GM23338 (cell line): ENCODE measurements around the gene SQSTM1. TPM values are rescaled to one million over a fixed set of nuclear protein-coding genes. Genes with fewer than 3 reads are reported as not detected.
A peak's percentile ranks its signal among the peaks of the same experiment; 100 is the strongest.

ENCODE experiments used
- ATAC-seq: fragments of 200-7000 bp; cut with Tn5 transposase; 3 replicates; pipeline ENCODE4 v1.9.1; 2020
- DNase-seq: peaks from one replicate; pipeline ENCODE4 v3.0.0-alpha.2; 2015; ENCODE audit warnings: low spot score
- H2AFZ ChIP-seq: fragments of 200-600 bp; sonication (generic); 2 replicates; pipeline ENCODE4 v1.8.0; 2016; ENCODE audit warnings: antibody characterized with exemption, mild to moderate bottlenecking, moderate library complexity
- H3F3A ChIP-seq: fragments of 200-600 bp; sonication (generic); replicated peaks from 2 replicates; pipeline ENCODE4 v1.8.0; 2017; ENCODE audit warnings: antibody characterized with exemption, mixed run types, low read depth
- H3K27ac ChIP-seq: fragments of 200-600 bp; sonication (generic); 2 replicates; pipeline ENCODE4 v1.6.1; 2016; ENCODE audit warnings: low read depth
- H3K27me3 ChIP-seq: fragments of 200-600 bp; sonication (generic); 2 replicates; pipeline ENCODE4 v1.8.0; 2016; ENCODE audit warnings: mild to moderate bottlenecking, mixed run types, moderate library complexity; ENCODE audit not compliant: insufficient read depth
- H3K36me3 ChIP-seq: fragments of 200-600 bp; sonication (generic); 2 replicates; pipeline ENCODE4 v1.8.0; 2016; ENCODE audit warnings: mild to moderate bottlenecking; ENCODE audit not compliant: insufficient read depth
- H3K4me1 ChIP-seq: fragments of 200-600 bp; sonication (generic); 2 replicates; pipeline ENCODE4 v1.8.0; 2016; ENCODE audit warnings: mild to moderate bottlenecking, moderate library complexity; ENCODE audit not compliant: insufficient read depth
- H3K4me2 ChIP-seq: fragments of 200-600 bp; sonication (generic); 2 replicates; pipeline ENCODE4 v1.7.1; 2017; ENCODE audit warnings: mixed run types
- H3K4me3 ChIP-seq: fragments of 200-600 bp; sonication (generic); 2 replicates; pipeline ENCODE4 v1.6.1; 2016; ENCODE audit warnings: mixed run types
- H3K79me2 ChIP-seq: fragments of 200-600 bp; sonication (generic); replicated peaks from 2 replicates; pipeline ENCODE4 v1.8.0; 2017; ENCODE audit warnings: mild to moderate bottlenecking; ENCODE audit not compliant: insufficient read depth
- H3K9me2 ChIP-seq: fragments of 200-600 bp; sonication (generic); 2 replicates; pipeline ENCODE4 v1.8.0; 2017; ENCODE audit not compliant: insufficient read depth
- H4K20me1 ChIP-seq: fragments of 200-600 bp; sonication (generic); replicated peaks from 2 replicates; pipeline ENCODE4 v1.8.0; 2017; ENCODE audit warnings: mild to moderate bottlenecking; ENCODE audit not compliant: insufficient read depth
- H3K27ac Mint-ChIP-seq: 2 replicates; pipeline ENCODE4 v1.8.0; 2020; ENCODE audit warnings: inconsistent platforms, mild to moderate bottlenecking, moderate library complexity, mixed read lengths
- H3K27me3 Mint-ChIP-seq: 3 replicates; pipeline ENCODE4 v1.8.0; 2022; ENCODE audit warnings: low read depth, mild to moderate bottlenecking, moderate library complexity, mixed read lengths, inconsistent platforms; ENCODE audit not compliant: insufficient read depth, poor library complexity
- H3K36me3 Mint-ChIP-seq: 3 replicates; pipeline ENCODE4 v1.8.0; 2021; ENCODE audit warnings: low read depth, mild to moderate bottlenecking, inconsistent platforms, moderate library complexity, mixed read lengths
- H3K4me1 Mint-ChIP-seq: 3 replicates; pipeline ENCODE4 v1.8.0; 2020; ENCODE audit warnings: mild to moderate bottlenecking, inconsistent platforms, mixed read lengths
- H3K4me3 Mint-ChIP-seq: 3 replicates; pipeline ENCODE4 v1.8.0; 2021; ENCODE audit warnings: moderate library complexity, mild to moderate bottlenecking, inconsistent platforms, mixed read lengths
- H3K9me3 Mint-ChIP-seq: 3 replicates; pipeline ENCODE4 v1.8.0; 2020; ENCODE audit warnings: moderate library complexity, mild to moderate bottlenecking, inconsistent platforms, mixed read lengths
- CREB1 ChIP-seq: fragments of 250-450 bp; sonication (Bioruptor Pico); IDR thresholded peaks from 2 replicates; pipeline ENCODE4 v1.5.0; 2020; ENCODE audit warnings: low read depth, mild to moderate bottlenecking, moderate library complexity
- EZH2 ChIP-seq: fragments of 200-600 bp; sonication (generic); IDR thresholded peaks from one replicate; pipeline ENCODE4 v1.8.0; 2017; ENCODE audit warnings: antibody characterized with exemption, mild to moderate bottlenecking, low read depth; ENCODE audit not compliant: unreplicated experiment
- EZH2phosphoT487 ChIP-seq: fragments of 200-600 bp; sonication (generic); IDR thresholded peaks from one replicate; pipeline ENCODE4 v1.8.1; 2018; ENCODE audit warnings: antibody characterized with exemption; ENCODE audit not compliant: unreplicated experiment
- JUNB ChIP-seq: IDR thresholded peaks from one replicate; pipeline ENCODE4 v1.6.1; 2016; ENCODE audit warnings: antibody characterized with exemption; ENCODE audit not compliant: unreplicated experiment
- NANOG ChIP-seq: IDR thresholded peaks from 2 replicates; pipeline ENCODE4 v1.6.1; 2016; ENCODE audit warnings: antibody characterized with exemption, borderline replicate concordance
- POLR2AphosphoS5 ChIP-seq: IDR thresholded peaks from 2 replicates; pipeline ENCODE4 v1.6.1; 2016; ENCODE audit warnings: antibody characterized with exemption, low read depth
- REST ChIP-seq: IDR thresholded peaks from one replicate; pipeline ENCODE4 v1.6.1; 2018; ENCODE audit warnings: antibody characterized with exemption; ENCODE audit not compliant: unreplicated experiment
- STAT1 ChIP-seq: IDR thresholded peaks from one replicate; pipeline ENCODE4 v1.6.1; 2016; ENCODE audit warnings: antibody characterized with exemption; ENCODE audit not compliant: unreplicated experiment
- ZNF114 ChIP-seq: fragments of 250-450 bp; sonication (Bioruptor Pico); IDR thresholded peaks from 2 replicates; pipeline ENCODE4 v1.5.0; 2020; ENCODE audit warnings: mild to moderate bottlenecking, moderate library complexity
- ZNF331 ChIP-seq: fragments of 250-450 bp; sonication (Bioruptor Pico); IDR thresholded peaks from 2 replicates; pipeline ENCODE4 v1.5.0; 2020; ENCODE audit warnings: low read depth, mild to moderate bottlenecking, moderate library complexity
- ZNF462 ChIP-seq: fragments of 250-450 bp; sonication (Bioruptor Pico); IDR thresholded peaks from 2 replicates; pipeline ENCODE4 v1.5.0; 2020; ENCODE audit warnings: mild to moderate bottlenecking, moderate library complexity
- polyA plus RNA-seq: library from polyadenylated mRNA; unstranded; fragments of >200 nt; fragmentation: Nextera tagmentation; extraction: Ambion mirVana; gene quantifications from 2 replicates; pipeline ENCODE4 v1.2.1, GENCODE V29; 2016
- total RNA-seq: library from RNA; depleted of rRNA; stranded (reverse); fragments of >200 nt; shearing (Covaris generic); gene quantifications from 2 replicates; pipeline ENCODE4 v1.2.3, GENCODE V29; 2014
- TF ChIP-seq, protein P1 (sequence below), 2 experiments: fragments of 200-600 bp in 1 of 2; sonication (generic) in 1 of 2; conservative IDR thresholded peaks; 2 replicates each; pipeline versions ENCODE4 v1.5.1 to v1.6.1; 2016 to 2017; ENCODE audit warnings: antibody characterized with exemption in 2 of 2, low read depth in 2 of 2, mild to moderate bottlenecking in 2 of 2, moderate library complexity in 1 of 2
- TF ChIP-seq, protein P2 (sequence below): IDR thresholded peaks from 2 replicates; pipeline ENCODE4 v1.6.1; 2016; ENCODE audit warnings: antibody characterized with exemption

Gene SQSTM1
- total and polyA plus RNA-seq, 2 experiments from 2014 or later: 58.0 to 92.6 TPM

- H3K27ac ChIP-seq: no peak overlapping the region
- TF ChIP-seq ZNF331 (CRISPR knock-in tag) (no peak), ZNF462 (CRISPR knock-in tag) (no peak), ZNF114 (CRISPR knock-in tag) (no peak), REST (no peak), NANOG (no peak), POLR2AphosphoS5 (no peak), EZH2phosphoT487 (no peak), CREB1 (CRISPR knock-in tag) (no peak), JUNB (no peak), STAT1 (no peak), EZH2 (no peak)
- TF ChIP-seq, protein P1, sequence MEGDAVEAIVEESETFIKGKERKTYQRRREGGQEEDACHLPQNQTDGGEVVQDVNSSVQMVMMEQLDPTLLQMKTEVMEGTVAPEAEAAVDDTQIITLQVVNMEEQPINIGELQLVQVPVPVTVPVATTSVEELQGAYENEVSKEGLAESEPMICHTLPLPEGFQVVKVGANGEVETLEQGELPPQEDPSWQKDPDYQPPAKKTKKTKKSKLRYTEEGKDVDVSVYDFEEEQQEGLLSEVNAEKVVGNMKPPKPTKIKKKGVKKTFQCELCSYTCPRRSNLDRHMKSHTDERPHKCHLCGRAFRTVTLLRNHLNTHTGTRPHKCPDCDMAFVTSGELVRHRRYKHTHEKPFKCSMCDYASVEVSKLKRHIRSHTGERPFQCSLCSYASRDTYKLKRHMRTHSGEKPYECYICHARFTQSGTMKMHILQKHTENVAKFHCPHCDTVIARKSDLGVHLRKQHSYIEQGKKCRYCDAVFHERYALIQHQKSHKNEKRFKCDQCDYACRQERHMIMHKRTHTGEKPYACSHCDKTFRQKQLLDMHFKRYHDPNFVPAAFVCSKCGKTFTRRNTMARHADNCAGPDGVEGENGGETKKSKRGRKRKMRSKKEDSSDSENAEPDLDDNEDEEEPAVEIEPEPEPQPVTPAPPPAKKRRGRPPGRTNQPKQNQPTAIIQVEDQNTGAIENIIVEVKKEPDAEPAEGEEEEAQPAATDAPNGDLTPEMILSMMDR (conservative IDR thresholded peaks at IDR 0.05; ENCODE audit: low read depth in 2 of 2): no peak
- TF ChIP-seq, protein P2, sequence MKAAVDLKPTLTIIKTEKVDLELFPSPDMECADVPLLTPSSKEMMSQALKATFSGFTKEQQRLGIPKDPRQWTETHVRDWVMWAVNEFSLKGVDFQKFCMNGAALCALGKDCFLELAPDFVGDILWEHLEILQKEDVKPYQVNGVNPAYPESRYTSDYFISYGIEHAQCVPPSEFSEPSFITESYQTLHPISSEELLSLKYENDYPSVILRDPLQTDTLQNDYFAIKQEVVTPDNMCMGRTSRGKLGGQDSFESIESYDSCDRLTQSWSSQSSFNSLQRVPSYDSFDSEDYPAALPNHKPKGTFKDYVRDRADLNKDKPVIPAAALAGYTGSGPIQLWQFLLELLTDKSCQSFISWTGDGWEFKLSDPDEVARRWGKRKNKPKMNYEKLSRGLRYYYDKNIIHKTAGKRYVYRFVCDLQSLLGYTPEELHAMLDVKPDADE: no peak
- no peak overlapping the region for H3K4me2 ChIP-seq
- H4K20me1 ChIP-seq: no peaks in the 10 kb centered on the region
- Mint-ChIP-seq H3K27ac (no peak overlapping the region), H3K4me3 (no peak overlapping the region), H3K9me3 (peaks cover 6% of the 10 kb centered on the region; the same call in 2 of the 3 replicates), H3K4me1 (no peaks in the 10 kb centered on the region), H3K36me3 (peaks cover 5% of the 10 kb centered on the region), H3K27me3 (peaks cover 2% of the 10 kb centered on the region)
- no peak overlapping the region for H2AFZ ChIP-seq
- no peak for DNase-seq
- no peaks in the 10 kb centered on the region; the same call in 1 of the 2 replicates for H3F3A ChIP-seq
- ATAC-seq: peak; percentile 32; the same call in 2 of the 3 replicates
- no peaks in the 10 kb centered on the region for H3K79me2 ChIP-seq
- H3K4me1 ChIP-seq: no peaks in the 10 kb centered on the region
- H3K9me2 ChIP-seq: no peaks in the 10 kb centered on the region
- H3K4me3 ChIP-seq: no peak overlapping the region
- H3K27me3 ChIP-seq: no peaks in the 10 kb centered on the region
- H3K36me3 ChIP-seq: no peaks in the 10 kb centered on the region
These were observed 33.8 kb upstream of the SQSTM1 start for GRCh38 chr5:179786861-179787260.
